ENCODE data around the gene SEC14L2.
A peak's percentile ranks its signal among the peaks of the same experiment; 100 is the strongest.
"Not testable (repeated sequence)": the region's sequence is repeated elsewhere in the genome, so short reads cannot be mapped to it uniquely, and the experiment has no call there.

Gene SEC14L2

GRCh38 chr22:30444632-30445437 is 48.0 kb downstream of the SEC14L2 start:
- TF ChIP-seq MYC (IDR thresholded peaks at IDR 0.05; ENCODE audit: low read depth, low read length) (no peak), POLR2A (IDR thresholded peaks at IDR 0.05; ENCODE audit: extremely low read depth, insufficient read length) (no peak), MAX (IDR thresholded peaks at IDR 0.05; ENCODE audit: low read depth, low read length) (no peak), CTCF (IDR thresholded peaks at IDR 0.05; ENCODE audit: low read depth, low read length) (peak; percentile 64)
- DNase-seq (ENCODE audit: low read depth), result peak; percentile 62
- H3K4me3 ChIP-seq (ENCODE audit: low read depth, low read length), result no peak overlapping the region

- no peak overlapping the region for H3K4me3 ChIP-seq (ENCODE audit: low read depth, low read length)
- DNase-seq (ENCODE audit: low read depth), result no peak
- TF ChIP-seq POLR2A (IDR thresholded peaks at IDR 0.05; ENCODE audit: extremely low read depth, insufficient read length) (no peak), CTCF (IDR thresholded peaks at IDR 0.05; ENCODE audit: low read depth, low read length) (no peak), MYC (IDR thresholded peaks at IDR 0.05; ENCODE audit: low read depth, low read length) (no peak), MAX (IDR thresholded peaks at IDR 0.05; ENCODE audit: low read depth, low read length) (no peak)
Measured at GRCh38 chr22:30445438-30446145, 48.8 kb downstream of the SEC14L2 start.

GRCh38 chr22:30447656-30448055 is 50.8 kb downstream of the SEC14L2 start:
- no peak overlapping the region for H3K4me3 ChIP-seq (ENCODE audit: low read depth, low read length)
- no peak for TF ChIP-seq MAX (IDR thresholded peaks at IDR 0.05; ENCODE audit: low read depth, low read length)
- no peak for TF ChIP-seq POLR2A (IDR thresholded peaks at IDR 0.05; ENCODE audit: extremely low read depth, insufficient read length)
- TF ChIP-seq CTCF (IDR thresholded peaks at IDR 0.05; ENCODE audit: low read depth, low read length), result no peak
- no peak for TF ChIP-seq MYC (IDR thresholded peaks at IDR 0.05; ENCODE audit: low read depth, low read length)
- no peak for DNase-seq (ENCODE audit: low read depth)

- DNase-seq (ENCODE audit: low read depth); H3K4me3 ChIP-seq (ENCODE audit: low read depth, low read length): not testable (repeated sequence)
Measured at GRCh38 chr22:30451488-30451887, 54.7 kb downstream of the SEC14L2 start.

- H3K4me3 ChIP-seq (ENCODE audit: low read depth, low read length), result no peak overlapping the region
- no peak for DNase-seq (ENCODE audit: low read depth)
- TF ChIP-seq MAX (IDR thresholded peaks at IDR 0.05; ENCODE audit: low read depth, low read length) (no peak), MYC (IDR thresholded peaks at IDR 0.05; ENCODE audit: low read depth, low read length) (no peak), POLR2A (IDR thresholded peaks at IDR 0.05; ENCODE audit: extremely low read depth, insufficient read length) (no peak), CTCF (IDR thresholded peaks at IDR 0.05; ENCODE audit: low read depth, low read length) (no peak)
Measured at GRCh38 chr22:30452861-30453260, 56.0 kb downstream of the SEC14L2 start.

- peak; percentile 69 for DNase-seq (ENCODE audit: low read depth)
- TF ChIP-seq CTCF (IDR thresholded peaks at IDR 0.05; ENCODE audit: low read depth, low read length) (no peak), MAX (IDR thresholded peaks at IDR 0.05; ENCODE audit: low read depth, low read length) (no peak), POLR2A (IDR thresholded peaks at IDR 0.05; ENCODE audit: extremely low read depth, insufficient read length) (no peak), MYC (IDR thresholded peaks at IDR 0.05; ENCODE audit: low read depth, low read length) (no peak)
- H3K4me3 ChIP-seq (ENCODE audit: low read depth, low read length), result no peak overlapping the region
Measured at GRCh38 chr22:30453731-30454510, 57.1 kb downstream of the SEC14L2 start.
